Activated CD4-positive, alpha-beta T cell treated with anti-CD3 and anti-CD28 coated beads, Interleukin-2, amount 10 ng/mL, durations not matched to agents 24 days and 14 days (primary cell): ENCODE results near the gene PPP1R15B. TPM values are rescaled to one million over a fixed set of nuclear protein-coding genes. Genes with fewer than 3 reads are reported as not detected.

Experiments
- DNase-seq: peaks from one replicate; pipeline ENCODE4 v3.0.0; 2022
- H3K27ac Mint-ChIP-seq: one replicate; pipeline ENCODE4 v1.8.0; 2022; ENCODE audit warnings: mild to moderate bottlenecking, mixed read lengths
- H3K27me3 Mint-ChIP-seq: one replicate; pipeline ENCODE4 v1.8.0; 2022; ENCODE audit warnings: mixed read lengths
- H3K36me3 Mint-ChIP-seq: one replicate; pipeline ENCODE4 v1.8.0; 2022; ENCODE audit warnings: low read depth, mild to moderate bottlenecking, mixed read lengths
- H3K4me1 Mint-ChIP-seq: one replicate; pipeline ENCODE4 v1.8.0; 2021; ENCODE audit warnings: mixed read lengths
- H3K4me3 Mint-ChIP-seq: one replicate; pipeline ENCODE4 v1.8.0; 2022; ENCODE audit warnings: mild to moderate bottlenecking, moderate library complexity, mixed read lengths
- H3K9me3 Mint-ChIP-seq: one replicate; pipeline ENCODE4 v1.8.0; 2021; ENCODE audit warnings: mixed read lengths
- intact Hi-C: fragments of 100-400 bp; cut with micrococcal nuclease; formaldehyde crosslinking; loops from one replicate; pipeline ENCODE4 v1.15.1; 2023
- total RNA-seq: library from RNA; stranded (reverse); gene quantifications from 2 replicates; pipeline ENCODE4 v1.2.3, GENCODE V29; 2022

Gene PPP1R15B
- total RNA-seq, 1 donor from 2014 or later = 70.9 TPM

DNA sequence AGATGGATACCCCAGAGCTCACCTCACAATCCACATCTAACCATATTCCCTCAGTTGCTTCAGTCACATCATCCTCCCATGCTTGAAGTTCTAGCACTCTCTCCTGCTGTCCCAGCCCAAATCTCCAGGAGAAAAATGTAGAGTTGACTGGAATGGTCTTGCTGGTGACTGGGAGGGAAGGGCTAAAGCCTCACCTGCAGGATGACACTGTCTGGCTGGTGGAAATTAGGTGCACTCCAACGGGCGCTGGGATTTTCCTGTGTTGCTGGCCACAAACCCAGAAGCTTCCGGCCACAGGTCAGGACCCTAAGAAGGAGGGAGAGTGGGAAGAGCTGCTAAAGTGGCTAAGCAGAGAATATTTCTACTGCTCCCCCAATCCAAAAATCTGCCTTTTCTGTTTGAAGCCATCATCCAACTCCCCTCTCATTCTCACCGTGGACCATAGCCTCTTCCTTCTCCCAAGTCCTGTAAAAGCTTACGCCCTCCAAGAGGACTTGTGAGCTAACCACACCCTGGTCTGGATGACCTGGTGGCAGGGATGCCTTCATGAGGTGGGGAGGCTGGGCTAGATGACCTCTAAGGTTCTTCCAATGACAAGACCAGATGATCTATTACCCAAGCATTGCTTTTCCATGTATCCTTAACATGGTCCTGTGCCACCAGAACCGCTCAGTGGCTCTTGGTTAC, 37.5 kb upstream of the PPP1R15B start:
- H3K9me3 Mint-ChIP-seq = no peaks in the 10 kb centered on the region
- H3K27me3 Mint-ChIP-seq = no peaks in the 10 kb centered on the region
- peaks cover 44% of the 10 kb centered on the region for H3K4me1 Mint-ChIP-seq
- H3K4me3 Mint-ChIP-seq = no peak overlapping the region
- intact Hi-C loops = no loop called here
- H3K36me3 Mint-ChIP-seq = peaks cover 38% of the 10 kb centered on the region
- H3K27ac Mint-ChIP-seq = no peak overlapping the region
- no peak for DNase-seq

DNA sequence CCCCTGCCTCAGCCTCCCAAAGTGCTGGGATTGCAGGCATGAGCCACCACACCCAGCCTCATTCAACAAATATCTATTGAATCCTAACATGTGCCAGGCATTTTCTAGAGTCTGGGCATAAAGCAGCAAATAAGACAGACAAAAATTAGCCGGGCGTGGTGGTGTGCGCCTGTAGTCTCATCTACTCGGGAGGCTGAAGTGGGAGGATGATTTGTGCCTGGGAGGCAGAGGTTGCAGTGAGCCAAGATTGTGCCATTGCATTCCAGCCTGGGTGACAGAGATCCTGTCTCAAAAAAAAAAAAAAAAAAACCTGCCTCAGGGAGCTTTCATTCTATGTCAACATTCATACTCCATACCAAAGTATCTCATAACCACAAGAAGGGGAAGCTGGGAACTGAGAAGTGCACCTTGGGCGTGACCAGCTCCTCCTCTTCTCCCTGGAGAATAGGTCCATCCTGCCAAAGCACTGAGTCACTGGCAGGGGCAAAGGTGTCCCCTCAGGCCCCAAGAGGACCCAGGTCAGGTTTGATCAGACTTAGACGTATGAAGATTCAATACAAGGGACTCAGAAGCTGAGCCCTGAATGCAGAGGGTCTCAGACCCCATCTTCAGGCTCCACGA, 36.8 kb upstream of the PPP1R15B start:
- no peaks in the 10 kb centered on the region for H3K27me3 Mint-ChIP-seq
- H3K4me1 Mint-ChIP-seq = peaks cover 50% of the 10 kb centered on the region
- no peaks in the 10 kb centered on the region for H3K9me3 Mint-ChIP-seq
- no peak for DNase-seq
- H3K36me3 Mint-ChIP-seq = peaks cover 40% of the 10 kb centered on the region
- H3K4me3 Mint-ChIP-seq = no peak overlapping the region
- intact Hi-C loops = no loop called here
- H3K27ac Mint-ChIP-seq = peak overlapping the region; percentile 11

DNA sequence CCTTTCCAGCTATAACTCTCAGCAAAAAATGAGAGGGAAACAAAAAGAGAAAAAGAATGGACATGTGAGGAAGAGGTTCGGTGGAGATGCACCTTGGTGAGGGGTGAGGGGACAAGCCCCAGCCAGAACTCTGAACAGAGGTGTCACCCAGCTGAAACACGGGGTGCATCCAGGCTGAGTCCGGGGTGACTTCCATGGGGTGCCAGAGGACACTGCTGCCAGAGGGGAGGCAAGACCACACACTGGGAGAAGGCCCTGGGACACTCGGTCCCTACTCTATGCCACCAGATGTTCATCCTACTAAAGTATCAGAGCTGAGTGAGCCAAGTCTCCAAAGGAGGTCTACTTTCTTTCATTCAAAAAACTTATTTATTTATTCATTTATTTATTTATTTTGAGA, 36.1 kb upstream of the PPP1R15B start:
- no peak for DNase-seq
- Mint-ChIP-seq H3K4me1 (peaks cover 42% of the 10 kb centered on the region), H3K27ac (no peak overlapping the region), H3K36me3 (peaks cover 38% of the 10 kb centered on the region), H3K4me3 (no peak overlapping the region), H3K9me3 (no peaks in the 10 kb centered on the region), H3K27me3 (no peaks in the 10 kb centered on the region)
- intact Hi-C loops = no loop called here

DNA sequence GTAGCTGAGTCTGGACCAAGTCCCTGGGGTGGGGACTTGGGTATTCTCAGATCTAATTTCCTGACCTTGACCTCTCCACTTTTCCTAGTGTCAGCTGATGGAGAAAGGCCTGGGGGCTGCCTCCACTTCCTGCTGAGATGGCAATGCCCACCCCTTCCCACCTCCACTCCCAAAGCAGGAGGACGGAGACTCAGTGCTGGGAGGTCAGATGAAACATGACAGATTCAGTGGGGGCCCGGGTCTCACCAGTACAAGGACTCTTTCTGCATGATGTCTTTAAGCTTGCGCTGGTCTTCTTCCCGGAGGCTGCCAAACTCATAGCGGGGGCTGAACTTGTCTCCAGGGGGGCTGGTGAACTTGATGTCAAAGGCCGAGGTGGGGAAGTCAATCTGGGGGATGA, 35.6 kb upstream of the PPP1R15B start:
- intact Hi-C loops = no loop called here
- no peak for DNase-seq
- H3K4me1 Mint-ChIP-seq = peaks cover 41% of the 10 kb centered on the region
- H3K27me3 Mint-ChIP-seq = no peaks in the 10 kb centered on the region
- H3K9me3 Mint-ChIP-seq = no peaks in the 10 kb centered on the region
- no peak overlapping the region for H3K27ac Mint-ChIP-seq
- H3K36me3 Mint-ChIP-seq = peaks cover 42% of the 10 kb centered on the region
- H3K4me3 Mint-ChIP-seq = no peak overlapping the region

DNA sequence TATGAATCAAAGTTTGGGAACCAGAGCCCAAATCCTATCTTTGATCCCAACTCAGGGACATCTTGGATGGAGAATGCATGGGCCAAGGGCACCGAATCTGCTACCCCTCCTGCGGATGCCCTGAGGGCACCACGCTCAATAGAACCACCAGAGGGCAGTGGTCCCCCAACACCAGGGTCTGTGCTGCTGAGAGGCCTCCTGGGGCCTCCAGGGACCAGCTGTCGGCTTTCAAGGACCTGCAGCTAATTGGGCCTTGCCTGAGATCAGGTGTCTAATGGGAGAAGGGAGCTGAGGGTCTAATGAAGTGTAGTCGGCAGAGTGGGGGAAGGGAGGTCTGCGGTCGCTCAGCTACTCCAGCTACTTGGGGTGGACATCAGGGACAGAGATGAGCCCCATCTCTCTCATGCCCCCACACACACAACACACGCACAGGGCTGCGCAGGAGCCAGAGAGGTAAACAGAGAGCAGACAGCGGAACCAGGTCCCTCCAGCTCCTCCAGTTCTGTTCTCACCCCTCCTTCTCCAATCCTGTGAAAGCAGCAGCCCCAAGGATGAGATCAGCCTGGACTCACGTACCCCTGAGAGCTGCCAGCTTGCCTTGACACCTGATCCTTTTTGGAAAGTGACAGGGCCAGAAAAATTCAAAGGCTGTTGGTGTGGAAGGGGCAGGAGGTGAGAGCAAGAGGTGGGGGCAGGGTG, 34.9 kb upstream of the PPP1R15B start:
- H3K4me1 Mint-ChIP-seq = peaks cover 36% of the 10 kb centered on the region
- intact Hi-C loops = loop anchor here (1.0 kb wide), 1 partner anchor 57 kb away; no protein-coding TSS in a partner anchor

DNA sequence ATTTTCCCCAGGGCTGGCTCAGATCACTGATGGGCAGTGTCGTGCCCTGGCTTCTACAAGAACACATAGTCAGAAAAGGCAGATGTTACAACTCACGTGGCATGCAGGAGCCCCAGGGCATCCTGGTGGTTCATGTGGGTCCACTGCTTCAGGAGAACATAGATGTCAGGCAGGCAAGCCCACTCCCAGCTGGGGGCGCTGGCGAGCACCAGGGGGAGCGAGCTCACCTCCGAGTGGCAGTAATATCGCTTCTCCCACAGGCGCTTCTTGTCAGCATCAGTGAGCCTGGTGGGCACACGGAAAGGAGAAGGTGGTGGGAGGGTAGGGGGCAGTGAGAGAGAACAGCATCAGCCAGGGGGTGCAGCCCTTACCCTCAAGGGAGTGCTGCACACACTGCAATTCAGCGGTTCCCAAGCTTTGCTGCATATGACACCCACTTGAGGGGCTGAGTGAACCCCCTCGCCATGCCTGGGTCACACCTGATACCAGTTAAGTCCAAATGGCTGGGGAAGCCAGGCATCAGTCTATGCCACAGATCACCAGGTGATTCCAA, 34.3 kb upstream of the PPP1R15B start:
- Mint-ChIP-seq H3K4me3 (no peak overlapping the region), H3K36me3 (peaks cover 49% of the 10 kb centered on the region), H3K27ac (no peak overlapping the region), H3K9me3 (no peaks in the 10 kb centered on the region), H3K27me3 (no peaks in the 10 kb centered on the region), H3K4me1 (peaks cover 33% of the 10 kb centered on the region)
- DNase-seq = peak; percentile 84
- intact Hi-C loops = loop anchor here (1.0 kb wide), 1 partner anchor 57 kb away; no protein-coding TSS in a partner anchor

More for the DNA sequence above, 34.9 kb upstream of the PPP1R15B start:
- Mint-ChIP-seq H3K4me3 (no peak overlapping the region), H3K27me3 (no peaks in the 10 kb centered on the region), H3K36me3 (peaks cover 47% of the 10 kb centered on the region), H3K9me3 (no peaks in the 10 kb centered on the region), H3K27ac (peak overlapping the region; percentile 65)
- peak; percentile 92 for DNase-seq

DNA sequence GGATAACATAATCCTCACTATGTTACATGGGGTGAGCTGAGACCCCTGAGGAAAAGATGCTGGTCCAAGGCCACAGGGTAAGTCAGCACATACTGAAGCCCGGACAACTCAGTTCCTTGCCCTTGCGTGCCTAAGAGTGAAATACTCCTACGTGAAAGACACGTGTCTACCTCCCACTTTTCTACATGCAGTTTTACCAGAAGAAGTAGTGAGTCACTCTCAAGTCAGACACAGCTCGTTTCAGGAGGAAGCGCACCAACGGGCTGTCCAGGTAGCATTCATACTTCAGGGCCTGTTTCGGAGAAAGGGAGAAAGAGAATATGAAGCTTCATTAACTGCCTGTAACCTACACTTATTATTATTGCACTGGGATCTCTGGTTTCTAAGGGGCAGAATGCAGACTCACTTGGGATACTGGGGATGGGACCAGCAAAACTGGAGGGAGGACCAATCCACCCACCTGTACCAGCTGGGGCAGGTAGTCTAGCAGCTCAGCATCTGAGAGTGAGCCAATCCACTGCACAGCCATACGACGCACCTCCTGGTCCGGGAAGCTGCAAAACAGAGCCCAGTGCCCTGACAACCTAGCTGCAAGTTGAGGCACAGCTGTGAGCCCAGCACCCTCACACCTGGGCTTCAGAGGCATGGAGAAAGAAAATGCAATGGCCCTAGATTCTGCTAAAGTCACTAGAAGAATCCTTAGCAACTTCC, 32.4 kb upstream of the PPP1R15B start:
- H3K4me1 Mint-ChIP-seq = peaks cover 25% of the 10 kb centered on the region
- DNase-seq = no peak
- peak overlapping the region; percentile 73 for H3K27ac Mint-ChIP-seq
- H3K27me3 Mint-ChIP-seq = no peaks in the 10 kb centered on the region
- H3K4me3 Mint-ChIP-seq = peak overlapping the region; percentile 0
- peaks cover 51% of the 10 kb centered on the region for H3K36me3 Mint-ChIP-seq
- intact Hi-C loops = no loop called here
- H3K9me3 Mint-ChIP-seq = no peaks in the 10 kb centered on the region

DNA sequence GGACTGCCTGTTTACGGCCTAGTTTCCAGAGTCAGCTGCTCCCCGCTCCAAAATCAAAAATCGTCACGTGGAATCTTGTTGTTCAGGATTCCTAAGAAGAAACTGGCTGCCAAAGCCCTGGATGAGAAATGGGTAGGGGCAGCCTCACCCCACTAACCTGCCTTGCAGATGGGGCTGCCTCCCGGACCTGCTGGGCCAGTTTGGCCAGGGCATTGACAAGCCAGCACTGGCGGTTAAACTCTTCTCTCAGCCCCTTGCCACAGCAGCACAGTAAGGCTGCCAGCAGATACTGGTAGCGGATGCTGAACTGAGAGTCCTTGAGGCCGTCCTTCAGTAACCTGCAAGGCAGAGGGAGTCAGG, 31.6 kb upstream of the PPP1R15B start:
- intact Hi-C loops = no loop called here
- DNase-seq = no peak
- Mint-ChIP-seq H3K4me1 (peaks cover 26% of the 10 kb centered on the region), H3K27me3 (no peaks in the 10 kb centered on the region), H3K27ac (peak overlapping the region; percentile 22), H3K36me3 (peaks cover 48% of the 10 kb centered on the region), H3K4me3 (no peak overlapping the region), H3K9me3 (no peaks in the 10 kb centered on the region)

DNA sequence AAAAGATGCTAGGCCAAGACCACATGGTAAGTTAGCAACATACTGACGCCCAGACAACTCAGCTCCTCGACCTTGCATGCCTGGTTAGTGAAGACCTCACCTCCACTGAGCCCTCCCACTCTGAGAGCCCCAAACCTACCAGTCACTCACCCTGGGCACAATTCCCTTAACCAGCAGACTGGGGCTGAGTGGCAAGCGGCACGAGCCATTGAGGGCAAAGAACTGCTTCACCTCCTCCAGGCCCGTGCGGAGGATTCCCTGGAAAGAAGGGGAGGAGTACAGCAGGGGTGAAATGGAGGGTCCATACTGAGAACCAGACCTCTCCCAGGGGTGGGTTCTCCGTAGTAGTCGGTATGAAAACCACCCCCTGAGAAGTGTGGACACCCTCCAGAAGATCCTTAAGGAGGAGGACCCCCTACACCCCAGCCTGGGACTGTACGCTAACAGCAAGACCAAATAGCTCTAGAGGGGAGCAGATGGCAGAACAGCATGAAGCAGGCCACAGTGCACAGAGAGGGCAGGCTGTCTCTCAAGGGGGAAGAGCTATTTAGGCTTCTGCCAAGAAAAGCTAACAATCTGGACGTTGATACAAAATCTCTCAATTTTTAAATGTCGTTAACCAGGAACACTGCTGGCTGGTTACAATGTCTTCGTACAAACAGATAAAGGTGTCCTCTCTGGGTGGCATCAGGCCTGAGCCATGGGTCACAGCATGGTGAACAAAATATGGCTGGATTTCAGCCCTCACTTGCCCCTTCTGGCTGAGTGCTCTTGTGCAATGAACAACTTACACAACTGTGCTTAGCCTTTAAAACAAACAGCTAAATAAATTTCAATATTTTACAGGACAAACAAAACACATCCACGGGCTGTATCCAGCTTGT, 31.0 kb upstream of the PPP1R15B start:
- peaks cover 28% of the 10 kb centered on the region for H3K4me1 Mint-ChIP-seq
- no peaks in the 10 kb centered on the region for H3K9me3 Mint-ChIP-seq
- H3K36me3 Mint-ChIP-seq = peaks cover 50% of the 10 kb centered on the region
- no peak for DNase-seq
- no peaks in the 10 kb centered on the region for H3K27me3 Mint-ChIP-seq
- H3K27ac Mint-ChIP-seq = peak overlapping the region; percentile 16
- H3K4me3 Mint-ChIP-seq = no peak overlapping the region
- intact Hi-C loops = no loop called here

DNA sequence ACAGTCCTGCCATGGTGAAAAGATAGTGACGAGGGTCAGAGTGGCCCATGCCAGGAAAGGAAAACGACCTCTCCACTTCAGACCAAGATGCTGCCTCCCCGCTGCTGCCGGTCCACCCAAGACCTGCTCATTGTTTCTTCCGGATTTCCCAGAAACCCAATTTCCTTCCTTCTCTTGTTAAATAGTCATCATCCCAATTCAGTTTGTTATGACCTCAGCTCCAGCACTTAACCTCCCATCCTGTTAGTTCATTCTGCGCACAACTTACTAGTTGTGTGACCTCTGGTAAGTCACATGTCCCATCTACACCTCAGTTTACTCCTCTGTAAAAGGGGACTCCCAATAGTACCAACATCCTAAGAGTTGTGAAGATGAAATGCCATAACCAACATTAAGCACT, 29.9 kb upstream of the PPP1R15B start:
- H3K4me1 Mint-ChIP-seq = peaks cover 26% of the 10 kb centered on the region
- H3K9me3 Mint-ChIP-seq = no peaks in the 10 kb centered on the region
- DNase-seq = no peak
- H3K27me3 Mint-ChIP-seq = no peaks in the 10 kb centered on the region
- intact Hi-C loops = no loop called here
- peaks cover 52% of the 10 kb centered on the region for H3K36me3 Mint-ChIP-seq
- H3K4me3 Mint-ChIP-seq = no peak overlapping the region
- no peak overlapping the region for H3K27ac Mint-ChIP-seq

DNA sequence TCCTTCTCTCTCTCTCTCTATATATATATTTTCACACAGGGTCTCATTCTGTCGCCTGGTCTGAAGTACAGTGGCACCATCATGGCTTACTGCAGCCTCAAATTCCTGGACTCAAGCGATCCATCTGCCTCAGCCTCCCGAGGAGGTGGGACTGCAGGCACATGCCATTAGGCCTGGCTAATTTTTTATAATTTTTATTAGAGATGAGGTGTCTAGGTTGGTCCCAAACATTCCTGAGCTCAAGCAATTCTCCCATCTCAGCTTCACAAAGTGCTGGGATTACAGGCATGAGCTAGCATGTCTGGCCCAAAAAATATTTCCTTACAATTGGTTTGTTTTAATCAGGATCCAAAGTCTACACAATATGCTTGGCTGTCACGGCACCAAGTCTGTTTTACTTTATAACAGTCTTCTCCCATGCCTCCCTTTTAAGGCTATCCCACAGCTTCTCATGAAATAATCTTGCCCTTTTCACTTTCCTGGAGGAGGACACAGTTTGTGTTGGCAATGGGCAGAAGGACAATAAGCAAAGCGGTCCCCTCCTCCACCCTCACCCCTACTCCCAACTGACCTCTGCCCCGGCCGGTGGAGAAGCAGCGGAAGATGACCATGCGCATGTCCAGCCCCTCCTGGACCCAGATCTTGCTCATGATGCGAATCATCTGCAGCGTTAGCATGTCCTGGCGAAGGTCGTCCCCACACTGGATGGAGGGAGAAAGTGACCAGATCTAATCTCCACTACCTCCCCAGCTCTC, 28.2 kb upstream of the PPP1R15B start:
- intact Hi-C loops = loop anchor here (10.0 kb wide), 1 partner anchor 365 kb away; no protein-coding TSS in a partner anchor
- Mint-ChIP-seq H3K36me3 (peaks cover 51% of the 10 kb centered on the region), H3K4me1 (peaks cover 20% of the 10 kb centered on the region), H3K27ac (no peak overlapping the region), H3K4me3 (no peak overlapping the region), H3K27me3 (no peaks in the 10 kb centered on the region), H3K9me3 (no peaks in the 10 kb centered on the region)
- DNase-seq = no peak

DNA sequence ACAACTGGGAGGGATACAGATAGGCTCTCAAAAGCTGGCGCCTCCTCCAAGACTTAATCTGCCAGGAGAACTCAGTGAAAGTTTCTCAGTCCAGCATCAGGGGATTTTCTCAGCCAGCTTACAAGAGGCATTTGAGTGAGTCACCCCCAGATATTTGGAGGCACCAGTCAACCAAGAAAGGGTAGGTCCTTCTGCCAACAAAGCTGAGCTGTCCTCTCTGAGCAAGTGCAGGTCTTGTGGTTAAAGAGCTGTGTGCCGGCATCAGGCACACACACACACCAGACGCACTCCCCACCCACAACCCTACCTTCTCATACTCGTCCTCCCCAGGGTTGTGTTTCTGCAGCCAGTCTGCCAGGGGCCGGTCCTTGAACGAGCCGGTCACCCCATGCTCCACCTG, 27.0 kb upstream of the PPP1R15B start:
- Mint-ChIP-seq H3K9me3 (no peaks in the 10 kb centered on the region), H3K4me1 (peaks cover 11% of the 10 kb centered on the region), H3K36me3 (peaks cover 47% of the 10 kb centered on the region), H3K4me3 (no peak overlapping the region), H3K27ac (peak overlapping the region; percentile 57), H3K27me3 (no peaks in the 10 kb centered on the region)
- intact Hi-C loops = loop anchor here (10.0 kb wide), 1 partner anchor 366 kb away; no protein-coding TSS in a partner anchor
- DNase-seq = no peak
